PC-3 (cell line): Measurements from ENCODE around the gene PTN. TPM values are rescaled to one million over a fixed set of nuclear protein-coding genes. Genes with fewer than 3 reads are reported as not detected.

Source experiments
- ATAC-seq: fragments of 200-7000 bp; cut with Tn5 transposase; 2 replicates; pipeline ENCODE4 v1.9.1; 2020; ENCODE audit warnings: mild to moderate bottlenecking, moderate library complexity
- BruUV-seq: library from RNA; stranded (reverse); fragments of 400-500 nt; replicated peaks from 2 replicates; lab custom pipeline; 2021; lab: Mats Ljungman, UMichigan
- CTCF ChIA-PET: fragments of 300-600 bp; sonication (Branson Sonifier 250); formaldehyde crosslinking; loops from one replicate; lab custom pipeline; 2022; ENCODE audit warnings: antibody characterized with exemption; lab: Charles Lee
- POLR2A ChIA-PET: fragments of 300-600 bp; sonication (Branson Sonifier 250); formaldehyde crosslinking; loops from one replicate; lab custom pipeline; 2022; ENCODE audit warnings: antibody characterized with exemption; ENCODE audit not compliant: unreplicated experiment; lab: Charles Lee
- DNase-seq: peaks from one replicate; pipeline ENCODE4 v3.0.0-alpha.2; 2015
- H2AFZ ChIP-seq: fragments of 300-600 bp; sonication (generic); 2 replicates; pipeline ENCODE4 v1.6.0; 2016; ENCODE audit warnings: antibody characterized with exemption, low read length
- H3F3A ChIP-seq: fragments of 300-600 bp; sonication (generic); one replicate; pipeline ENCODE4 v1.6.0; 2017; ENCODE audit warnings: antibody characterized with exemption, low read length, control low read depth, mild to moderate bottlenecking; ENCODE audit not compliant: unreplicated experiment
- H3K27ac ChIP-seq: fragments of 300-600 bp; sonication (generic); 2 replicates; pipeline ENCODE4 v1.5.1; 2016; ENCODE audit warnings: mild to moderate bottlenecking, low read length
- H3K27me3 ChIP-seq: fragments of 300-600 bp; sonication (generic); 2 replicates; pipeline ENCODE4 v1.6.1; 2016; ENCODE audit warnings: low read length, mixed read lengths
- H3K36me3 ChIP-seq: fragments of 300-600 bp; sonication (generic); 2 replicates; pipeline ENCODE4 v1.6.1; 2016; ENCODE audit warnings: low read depth, mixed run types, low read length, mixed read lengths
- H3K4me1 ChIP-seq: fragments of 300-600 bp; sonication (generic); 2 replicates; pipeline ENCODE4 v1.5.1; 2016; ENCODE audit warnings: low read length; ENCODE audit not compliant: insufficient read depth
- H3K4me2 ChIP-seq: fragments of 300-600 bp; sonication (generic); 2 replicates; pipeline ENCODE4 v1.6.0; 2016; ENCODE audit warnings: low read length
- H3K4me3 ChIP-seq: fragments of 300-600 bp; sonication (generic); 2 replicates; pipeline ENCODE4 v1.5.1; 2016; ENCODE audit warnings: mild to moderate bottlenecking, low read length, mixed read lengths
- H3K79me2 ChIP-seq: fragments of 300-600 bp; sonication (generic); 2 replicates; pipeline ENCODE4 v1.6.1; 2017; ENCODE audit warnings: low read length, mixed read lengths
- H3K9ac ChIP-seq: fragments of 300-600 bp; sonication (generic); 2 replicates; pipeline ENCODE4 v1.6.0; 2016; ENCODE audit warnings: mild to moderate bottlenecking, low read length
- H3K9me2 ChIP-seq: fragments of 300-600 bp; sonication (generic); replicated peaks from 2 replicates; pipeline ENCODE4 v1.6.1; 2016; ENCODE audit warnings: mixed run types, low read length, mixed read lengths
- H3K9me3 ChIP-seq: fragments of 300-600 bp; sonication (generic); 2 replicates; pipeline ENCODE4 v1.6.1; 2016; ENCODE audit warnings: low read length, mixed read lengths
- H4K20me1 ChIP-seq: fragments of 300-600 bp; sonication (generic); 2 replicates; pipeline ENCODE4 v1.6.1; 2016; ENCODE audit warnings: low read length, mixed read lengths
- EZH2 ChIP-seq: fragments of 300-600 bp; sonication (generic); IDR thresholded peaks from one replicate; pipeline ENCODE4 v1.6.1; 2017; ENCODE audit warnings: antibody characterized with exemption, mild to moderate bottlenecking, low read length; ENCODE audit not compliant: unreplicated experiment
- EZH2phosphoT487 ChIP-seq: fragments of 300-600 bp; sonication (generic); IDR thresholded peaks from 2 replicates; pipeline ENCODE4 v1.6.1; 2018; ENCODE audit warnings: mild to moderate bottlenecking, antibody characterized with exemption, low read length, borderline replicate concordance
- intact Hi-C: fragments of 100-400 bp; cut with micrococcal nuclease; formaldehyde crosslinking; loops from 2 replicates; pipeline ENCODE4 v1.9.0; 2023
- total RNA-seq: library from RNA; depleted of rRNA; stranded (reverse); fragments of >200 nt; gene quantifications from 2 replicates; pipeline ENCODE4 v1.2.3, GENCODE V29; 2014
- TF ChIP-seq, protein P1 (sequence below): fragments of 300-600 bp; sonication (generic); conservative IDR thresholded peaks from 2 replicates; pipeline ENCODE4 v1.5.1; 2017; ENCODE audit warnings: antibody characterized with exemption, low read depth, mild to moderate bottlenecking, low read length

PTN gene
- total RNA-seq, 1 experiment from 2014 or later = 0.07 TPM

DNA sequence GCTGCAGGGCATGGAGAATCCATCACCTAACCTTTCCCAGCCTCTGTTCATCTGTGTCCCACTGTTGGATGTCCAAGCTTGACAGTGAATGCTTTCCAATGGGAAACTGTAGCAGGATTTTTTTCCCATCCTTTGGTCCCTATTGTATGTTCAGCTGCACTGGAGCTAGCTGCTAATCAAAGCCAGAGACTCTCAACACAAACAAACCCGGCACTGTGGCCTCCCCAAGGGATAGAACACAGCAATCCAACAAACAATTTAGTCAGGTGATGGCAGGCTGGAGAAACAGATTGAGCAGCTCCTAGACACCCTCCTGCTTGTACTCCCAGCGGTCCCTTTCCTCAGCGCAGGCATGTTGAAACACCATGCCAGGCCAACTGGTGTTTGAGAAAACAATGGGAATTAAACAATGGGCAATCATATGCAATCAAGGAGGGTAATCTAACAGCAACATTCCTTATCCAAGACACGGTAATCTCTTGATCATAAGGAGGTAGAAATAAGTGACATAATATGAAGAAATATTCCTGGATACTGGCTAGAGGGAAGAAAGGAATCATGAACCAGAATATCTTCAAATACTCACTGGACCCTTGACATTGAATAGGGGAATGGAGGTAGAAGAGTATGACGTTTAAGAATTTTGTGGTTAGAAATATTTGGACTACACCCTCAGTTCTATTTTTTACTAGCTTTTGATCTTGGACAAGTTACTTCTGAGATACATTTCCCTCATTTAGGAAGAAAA, 15.0 kb downstream of the PTN start:
- DNase-seq (no peak), ATAC-seq (no peak)
- Histone ChIP-seq H3K79me2 (no peaks in the 10 kb centered on the region), H4K20me1 (no peaks in the 10 kb centered on the region), H2AFZ (no peak overlapping the region), H3K36me3 (no peaks in the 10 kb centered on the region), H3K4me1 (peaks cover 8% of the 10 kb centered on the region), H3K27ac (no peak overlapping the region), H3K9me3 (no peaks in the 10 kb centered on the region), H3F3A (no peaks in the 10 kb centered on the region), H3K9me2 (no peaks in the 10 kb centered on the region), H3K27me3 (no peaks in the 10 kb centered on the region), H3K4me3 (no peak overlapping the region), H3K4me2 (no peak overlapping the region), H3K9ac (no peak overlapping the region)
- intact Hi-C loops = no loop called here
- POLR2A ChIA-PET = no interaction called here
- no TSS peak for BruUV-seq
- CTCF ChIA-PET = no interaction called here
- TF ChIP-seq EZH2phosphoT487 (no peak), EZH2 (no peak)

GRCh38 chr7:137325927-137326326, 17.6 kb downstream of the PTN start:
- H3K4me1 ChIP-seq = no peaks in the 10 kb centered on the region
- ChIA-PET CTCF (no interaction called here), POLR2A (no interaction called here)
- no peaks in the 10 kb centered on the region for H3K9me3 ChIP-seq
- H3K36me3 ChIP-seq = no peaks in the 10 kb centered on the region
- no peaks in the 10 kb centered on the region for H3K9me2 ChIP-seq
- intact Hi-C loops = no loop called here
- no peak overlapping the region for H3K4me3 ChIP-seq
- H3K79me2 ChIP-seq = no peaks in the 10 kb centered on the region
- no peaks in the 10 kb centered on the region for H4K20me1 ChIP-seq
- H3K4me2 ChIP-seq = no peak overlapping the region
- H3K9ac ChIP-seq = no peak overlapping the region
- H3K27me3 ChIP-seq = peaks cover 4% of the 10 kb centered on the region; the same call in 1 of the 2 replicates
- no peaks in the 10 kb centered on the region for H3F3A ChIP-seq
- no peak overlapping the region for H2AFZ ChIP-seq
- TF ChIP-seq, protein P1, sequence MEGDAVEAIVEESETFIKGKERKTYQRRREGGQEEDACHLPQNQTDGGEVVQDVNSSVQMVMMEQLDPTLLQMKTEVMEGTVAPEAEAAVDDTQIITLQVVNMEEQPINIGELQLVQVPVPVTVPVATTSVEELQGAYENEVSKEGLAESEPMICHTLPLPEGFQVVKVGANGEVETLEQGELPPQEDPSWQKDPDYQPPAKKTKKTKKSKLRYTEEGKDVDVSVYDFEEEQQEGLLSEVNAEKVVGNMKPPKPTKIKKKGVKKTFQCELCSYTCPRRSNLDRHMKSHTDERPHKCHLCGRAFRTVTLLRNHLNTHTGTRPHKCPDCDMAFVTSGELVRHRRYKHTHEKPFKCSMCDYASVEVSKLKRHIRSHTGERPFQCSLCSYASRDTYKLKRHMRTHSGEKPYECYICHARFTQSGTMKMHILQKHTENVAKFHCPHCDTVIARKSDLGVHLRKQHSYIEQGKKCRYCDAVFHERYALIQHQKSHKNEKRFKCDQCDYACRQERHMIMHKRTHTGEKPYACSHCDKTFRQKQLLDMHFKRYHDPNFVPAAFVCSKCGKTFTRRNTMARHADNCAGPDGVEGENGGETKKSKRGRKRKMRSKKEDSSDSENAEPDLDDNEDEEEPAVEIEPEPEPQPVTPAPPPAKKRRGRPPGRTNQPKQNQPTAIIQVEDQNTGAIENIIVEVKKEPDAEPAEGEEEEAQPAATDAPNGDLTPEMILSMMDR = no peak
- TF ChIP-seq EZH2phosphoT487 (no peak), EZH2 (no peak)
- no peak for ATAC-seq
- DNase-seq = no peak
- BruUV-seq = no TSS peak
- no peak overlapping the region for H3K27ac ChIP-seq

DNA sequence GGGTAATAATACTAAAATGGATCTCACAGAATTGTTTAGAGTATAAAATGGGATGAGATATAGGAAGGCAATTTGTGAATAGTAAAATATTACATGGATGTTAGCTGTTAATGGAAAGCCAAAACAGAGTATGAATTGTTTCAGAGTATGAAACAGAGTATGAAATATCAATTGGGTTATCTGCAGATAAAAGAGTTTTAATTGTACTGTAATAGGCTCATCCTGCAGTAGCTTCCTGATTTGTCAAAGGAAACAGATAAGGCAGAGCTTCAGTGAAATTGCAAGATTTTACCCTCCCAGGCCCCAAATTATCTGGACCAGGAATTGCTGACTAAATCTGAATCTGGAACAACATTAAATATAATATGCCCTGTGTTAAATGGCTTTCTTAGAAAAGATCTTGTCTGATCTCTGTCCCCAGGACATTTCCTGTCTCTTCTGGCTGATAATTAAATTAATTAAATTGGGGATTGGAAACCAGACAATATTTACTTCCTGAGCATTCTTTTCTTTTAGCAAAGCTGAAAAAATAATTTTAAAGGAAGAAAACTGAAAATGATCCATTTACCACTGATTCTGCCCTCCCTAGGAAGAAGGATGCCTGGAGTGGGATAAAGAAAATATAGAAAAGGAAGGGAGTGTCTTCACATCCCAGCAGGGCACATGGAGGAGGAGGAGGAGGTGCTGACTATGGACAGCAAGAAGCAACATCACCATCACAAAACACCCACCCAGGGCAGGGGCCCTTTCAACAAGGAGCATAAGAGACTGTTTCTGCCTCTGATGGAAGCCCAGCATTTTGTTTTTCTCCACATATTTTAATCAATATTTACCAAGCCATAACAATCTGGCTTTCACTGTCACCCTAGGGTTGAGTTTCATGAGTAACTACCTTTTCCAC, 18.5 kb downstream of the PTN start:
- H3K79me2 ChIP-seq = no peaks in the 10 kb centered on the region
- CTCF ChIA-PET = no interaction called here
- BruUV-seq = no TSS peak
- no peak overlapping the region for H3K27ac ChIP-seq
- DNase-seq (no peak), ATAC-seq (no peak)
- H3K4me1 ChIP-seq = no peaks in the 10 kb centered on the region
- H3F3A ChIP-seq = no peaks in the 10 kb centered on the region
- no peak overlapping the region for H3K4me3 ChIP-seq
- no peak overlapping the region for H2AFZ ChIP-seq
- no peaks in the 10 kb centered on the region for H3K36me3 ChIP-seq
- peaks cover 13% of the 10 kb centered on the region for H3K27me3 ChIP-seq
- H4K20me1 ChIP-seq = no peaks in the 10 kb centered on the region
- H3K9me3 ChIP-seq = no peaks in the 10 kb centered on the region
- no peaks in the 10 kb centered on the region for H3K9me2 ChIP-seq
- H3K9ac ChIP-seq = no peak overlapping the region
- POLR2A ChIA-PET = no interaction called here
- no peak for TF ChIP-seq EZH2phosphoT487
- TF ChIP-seq, protein P1 = no peak
- no peak for TF ChIP-seq EZH2
- intact Hi-C loops = no loop called here
- H3K4me2 ChIP-seq = no peak overlapping the region
